Skeletal muscle tissue (tissue), 4 donors: ENCODE data around the gene PWWP2A. TPM values are rescaled to one million over a fixed set of nuclear protein-coding genes. Genes with fewer than 3 reads are reported as not detected.
"Not testable (repeated sequence)": the region's sequence is repeated elsewhere in the genome, so short reads cannot be mapped to it uniquely, and the experiment has no call there.

Experiments used
- H3K27ac ChIP-seq: one replicate; pipeline ENCODE4 v1.7.0; 2013; ENCODE audit warnings: mild to moderate bottlenecking, low read depth, low read length, inconsistent platforms
- H3K27me3 ChIP-seq, 3 donors: one replicate each; pipeline ENCODE4 v1.7.0; 2013; ENCODE audit warnings: low read length in 3 of 3; ENCODE audit not compliant: control insufficient read depth in 3 of 3, insufficient read depth in 3 of 3
- H3K36me3 ChIP-seq, 3 donors: one replicate each; pipeline ENCODE4 v1.7.0; 2013; ENCODE audit warnings: low read length in 3 of 3; ENCODE audit not compliant: control insufficient read depth in 3 of 3, insufficient read depth in 3 of 3
- H3K4me1 ChIP-seq, 3 donors: one replicate each; pipeline ENCODE4 v1.7.0; 2013; ENCODE audit warnings: low read length in 3 of 3, mild to moderate bottlenecking in 3 of 3; ENCODE audit not compliant: control insufficient read depth in 3 of 3, insufficient read depth in 3 of 3
- H3K4me3 ChIP-seq, 3 donors: one replicate each; pipeline ENCODE4 v1.7.0; 2013; ENCODE audit warnings: low read length in 3 of 3
- H3K9ac ChIP-seq, 3 donors: one replicate each; pipeline ENCODE4 v1.7.0; 2013; ENCODE audit warnings: low read length in 3 of 3, mild to moderate bottlenecking in 3 of 3, moderate library complexity in 2 of 3, low read depth in 1 of 3
- H3K9me3 ChIP-seq, 3 donors: one replicate each; pipeline ENCODE4 v1.7.0; 2013; ENCODE audit warnings: low read length in 3 of 3; ENCODE audit not compliant: control insufficient read depth in 3 of 3
- total RNA-seq: library from RNA; depleted of rRNA; stranded (reverse); fragments of >200 nt; gene quantifications from one replicate; pipeline ENCODE4 v1.2.3, GENCODE V29; 2014
- donor health status: Osteomylitis.

The PWWP2A gene
- total RNA-seq, 1 donor from 2014 or later: 13.0 TPM

DNA sequence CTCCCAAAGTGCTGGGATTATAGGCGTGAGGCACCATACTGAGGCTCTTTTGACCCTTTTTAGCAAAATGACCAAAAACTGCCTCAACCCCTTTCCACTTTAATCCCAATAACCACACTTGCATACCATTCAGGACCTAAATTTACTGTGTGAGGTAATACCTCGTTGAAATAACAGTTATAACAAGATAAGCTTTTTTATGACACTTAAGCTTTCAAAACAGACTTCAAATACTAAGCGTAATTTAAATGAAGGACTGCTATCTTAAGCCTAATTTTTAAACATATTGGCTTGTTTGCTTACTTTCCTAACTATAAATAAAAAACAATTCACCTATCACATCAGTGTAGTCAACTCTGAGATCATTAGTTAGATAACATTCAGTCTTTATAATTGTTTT lies 37.8 kb downstream of the PWWP2A start:
- no peak overlapping the region for H3K27ac ChIP-seq
- H3K4me3 ChIP-seq: no peak overlapping the region
- no peak overlapping the region for H3K9ac ChIP-seq
- no peaks in the 10 kb centered on the region for H3K9me3 ChIP-seq
- H3K27me3 ChIP-seq: no peaks in the 10 kb centered on the region
- peaks cover 2 to 15% (median 7%) of the 10 kb centered on the region in 3 donors for H3K36me3 ChIP-seq
- H3K4me1 ChIP-seq: peaks cover 0 to 5% (median 3%) of the 10 kb centered on the region in 3 donors

DNA sequence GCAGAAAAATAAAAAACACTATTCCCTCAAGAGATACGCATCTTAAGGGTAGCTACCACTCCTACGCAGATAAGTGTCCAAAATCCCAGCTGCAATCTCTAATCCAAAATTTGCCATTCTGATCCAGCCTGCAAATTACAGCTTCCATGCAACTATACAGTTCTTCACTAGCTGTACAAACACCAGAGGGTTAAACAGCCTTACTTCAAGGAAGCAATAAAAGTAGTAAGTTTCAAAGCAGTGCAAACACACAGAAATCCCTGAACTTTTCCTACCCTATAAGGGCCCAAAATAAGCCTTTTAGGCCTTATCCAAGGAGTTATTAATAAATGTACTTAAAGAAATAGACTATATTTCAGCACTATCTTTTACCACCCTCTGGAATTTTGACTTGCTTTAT lies 39.5 kb downstream of the PWWP2A start:
- no peak overlapping the region for H3K27ac ChIP-seq
- peaks cover 0 to 5% (median 3%) of the 10 kb centered on the region in 3 donors for H3K4me1 ChIP-seq
- no peak overlapping the region for H3K4me3 ChIP-seq
- no peaks in the 10 kb centered on the region for H3K27me3 ChIP-seq
- no peaks in the 10 kb centered on the region for H3K9me3 ChIP-seq
- H3K36me3 ChIP-seq: peaks cover 2 to 15% (median 7%) of the 10 kb centered on the region in 3 donors
- no peak overlapping the region for H3K9ac ChIP-seq

DNA sequence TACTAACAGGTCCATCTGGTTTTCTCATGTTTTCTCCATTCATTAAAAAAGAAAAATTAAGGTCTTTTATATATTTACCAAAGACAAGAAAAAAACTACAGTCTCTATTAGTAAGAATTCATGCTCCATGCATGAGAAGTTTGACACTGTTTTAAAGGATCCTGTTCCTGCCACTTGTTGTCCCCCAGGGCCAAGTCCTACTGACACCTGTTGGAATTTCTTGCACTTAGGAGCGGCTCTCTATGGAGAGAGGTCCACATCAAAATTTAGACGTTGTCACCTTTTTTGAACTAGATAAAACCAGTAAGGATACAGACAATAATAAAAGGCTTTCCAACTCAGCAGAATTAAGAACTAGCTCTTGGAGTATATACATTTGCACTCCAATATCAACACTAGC lies 42.3 kb downstream of the PWWP2A start:
- H3K4me3 ChIP-seq: no peak overlapping the region
- peaks cover 2 to 12% (median 7%) of the 10 kb centered on the region in 3 donors for H3K36me3 ChIP-seq
- no peaks in the 10 kb centered on the region for H3K9me3 ChIP-seq
- H3K9ac ChIP-seq: no peak overlapping the region
- H3K27me3 ChIP-seq: no peaks in the 10 kb centered on the region
- no peaks in the 10 kb centered on the region for H3K4me1 ChIP-seq
- no peak overlapping the region for H3K27ac ChIP-seq

DNA sequence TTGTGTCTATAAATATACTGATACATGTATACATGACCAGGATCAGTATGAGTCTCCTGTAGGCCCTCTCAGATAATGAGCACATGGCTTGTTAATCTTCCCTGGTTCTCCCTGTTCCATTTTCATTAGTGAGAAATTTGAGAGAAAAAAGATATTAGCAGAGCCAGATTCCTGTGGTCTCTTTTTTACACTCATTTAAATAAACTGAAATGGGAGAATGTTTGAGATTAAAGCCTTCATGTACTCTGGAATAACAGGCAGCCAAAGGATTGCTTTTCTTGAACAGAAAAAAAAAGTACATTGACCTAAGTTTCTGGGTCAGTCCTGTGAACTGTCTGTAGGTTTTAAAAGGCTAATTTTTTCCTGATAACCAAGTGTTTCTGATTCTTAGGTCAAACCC lies 44.2 kb downstream of the PWWP2A start:
- Histone ChIP-seq H3K27me3 (no peaks in the 10 kb centered on the region), H3K4me3 (no peak overlapping the region), H3K4me1 (peaks cover 0 to 5% (median 0%) of the 10 kb centered on the region in 3 donors), H3K9me3 (no peaks in the 10 kb centered on the region), H3K9ac (no peak overlapping the region), H3K36me3 (peaks cover 2 to 12% (median 7%) of the 10 kb centered on the region in 3 donors), H3K27ac (no peak overlapping the region)

DNA sequence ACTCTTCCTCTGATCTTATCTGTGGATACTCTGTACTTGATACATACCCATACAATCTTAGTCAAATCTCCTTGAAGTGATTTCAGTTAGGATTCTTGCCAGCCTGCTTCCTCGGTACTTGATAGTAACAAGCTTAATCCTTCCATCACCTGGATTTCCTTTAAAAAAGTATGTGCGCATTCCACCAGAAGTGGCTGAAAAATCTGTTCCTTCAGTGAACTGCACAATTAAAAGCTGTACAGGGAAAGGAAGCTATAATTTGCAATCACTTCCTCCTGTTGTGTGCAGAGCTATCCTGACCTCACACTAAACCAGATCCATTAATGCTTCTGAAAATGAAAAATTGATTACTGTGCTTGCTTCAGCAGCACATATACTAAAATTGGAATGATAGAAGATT lies 47.3 kb downstream of the PWWP2A start:
- H3K4me1 ChIP-seq: peaks cover 0 to 5% (median 0%) of the 10 kb centered on the region in 3 donors
- no peaks in the 10 kb centered on the region for H3K9me3 ChIP-seq
- no peak overlapping the region for H3K27ac ChIP-seq
- H3K27me3 ChIP-seq: no peaks in the 10 kb centered on the region
- H3K4me3 ChIP-seq: no peak overlapping the region
- no peak overlapping the region for H3K9ac ChIP-seq
- peaks cover 0 to 4% (median 0%) of the 10 kb centered on the region in 3 donors for H3K36me3 ChIP-seq

DNA sequence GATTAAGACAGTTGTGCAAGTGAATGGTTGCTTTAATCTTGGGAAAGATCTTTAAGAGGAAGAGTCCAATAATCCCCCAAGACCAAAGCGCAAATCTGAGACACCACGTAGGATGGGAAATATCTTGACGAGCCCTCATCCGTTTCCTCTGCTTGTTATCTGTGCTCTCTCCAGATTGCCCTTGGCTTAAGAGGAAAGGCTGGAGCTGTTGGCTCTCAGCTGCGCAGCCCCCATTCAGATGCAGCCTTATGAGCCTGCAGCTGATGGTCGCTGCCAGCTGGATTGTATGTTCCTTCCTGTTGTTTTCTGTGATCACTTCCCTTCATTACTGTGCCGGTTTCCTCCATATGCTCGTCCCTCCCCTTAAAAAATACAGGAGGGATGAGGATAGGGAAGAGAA lies 47.7 kb downstream of the PWWP2A start:
- Histone ChIP-seq H3K4me3 (no peak overlapping the region), H3K9ac (no peak overlapping the region), H3K27me3 (no peaks in the 10 kb centered on the region), H3K9me3 (no peaks in the 10 kb centered on the region), H3K27ac (no peak overlapping the region), H3K4me1 (peaks cover 0 to 5% (median 0%) of the 10 kb centered on the region in 3 donors), H3K36me3 (peaks cover 0 to 6% (median 0%) of the 10 kb centered on the region in 3 donors)

DNA sequence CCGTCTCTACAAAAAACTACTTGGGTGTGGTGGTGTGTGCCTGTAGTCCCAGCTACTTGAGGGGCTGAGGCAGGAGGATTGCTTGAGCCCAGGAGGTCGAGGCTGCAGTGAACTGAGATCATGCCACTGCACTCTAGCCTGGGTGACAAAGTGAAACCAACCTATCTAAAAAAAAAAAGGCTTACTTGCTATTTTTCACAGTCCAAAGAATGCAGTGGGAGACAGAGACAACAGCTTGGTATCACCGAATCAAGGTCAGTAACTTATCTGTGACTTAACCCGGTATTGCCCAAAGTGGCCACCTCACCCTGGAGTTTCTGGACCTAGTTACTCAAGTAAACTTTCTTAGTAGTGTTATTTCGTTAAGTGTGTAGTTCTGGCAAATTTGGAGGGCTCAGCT lies 50.1 kb downstream of the PWWP2A start:
- H3K27me3 ChIP-seq, H3K9me3 ChIP-seq, H3K27ac ChIP-seq, H3K4me1 ChIP-seq, H3K9ac ChIP-seq, H3K4me3 ChIP-seq: not testable (repeated sequence)
- H3K36me3 ChIP-seq: peaks cover 6 to 20% (median 11%) of the 10 kb centered on the region in 3 donors

DNA sequence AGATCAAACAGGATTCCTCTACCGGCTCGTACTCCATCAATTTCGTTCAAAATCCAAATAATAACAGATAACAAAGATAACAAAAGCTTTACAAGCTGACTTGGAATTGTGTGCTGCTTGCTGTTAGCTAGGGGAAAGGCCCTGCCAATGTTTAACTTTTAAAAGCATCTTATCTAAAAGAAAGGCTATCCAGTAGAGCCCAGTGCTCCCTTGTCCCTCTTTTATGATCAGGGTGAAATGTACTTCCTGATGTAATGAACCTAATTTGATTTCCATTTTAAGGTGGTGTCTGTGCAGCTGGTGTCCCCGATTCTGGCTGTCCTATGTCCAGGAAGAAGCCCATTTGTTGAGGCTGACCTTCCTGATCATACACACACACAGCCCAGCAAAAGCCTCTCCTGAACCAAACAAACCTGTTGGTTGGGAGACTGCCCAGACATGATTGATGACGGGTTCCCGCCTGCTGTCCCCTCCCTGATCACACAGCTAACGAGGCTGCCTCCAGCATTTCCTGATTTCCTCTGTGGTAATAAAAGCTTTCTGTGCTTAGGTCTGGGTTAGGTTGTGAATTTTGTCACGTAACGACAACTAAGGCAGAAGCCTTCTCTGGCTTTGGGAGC lies 54.1 kb downstream of the PWWP2A start:
- no peaks in the 10 kb centered on the region for H3K4me1 ChIP-seq
- no peaks in the 10 kb centered on the region for H3K27me3 ChIP-seq
- H3K4me3 ChIP-seq: no peak overlapping the region
- no peak overlapping the region for H3K27ac ChIP-seq
- H3K9ac ChIP-seq: no peak overlapping the region
- H3K9me3 ChIP-seq: no peaks in the 10 kb centered on the region
- H3K36me3 ChIP-seq: peaks cover 14 to 43% (median 33%) of the 10 kb centered on the region in 3 donors

DNA sequence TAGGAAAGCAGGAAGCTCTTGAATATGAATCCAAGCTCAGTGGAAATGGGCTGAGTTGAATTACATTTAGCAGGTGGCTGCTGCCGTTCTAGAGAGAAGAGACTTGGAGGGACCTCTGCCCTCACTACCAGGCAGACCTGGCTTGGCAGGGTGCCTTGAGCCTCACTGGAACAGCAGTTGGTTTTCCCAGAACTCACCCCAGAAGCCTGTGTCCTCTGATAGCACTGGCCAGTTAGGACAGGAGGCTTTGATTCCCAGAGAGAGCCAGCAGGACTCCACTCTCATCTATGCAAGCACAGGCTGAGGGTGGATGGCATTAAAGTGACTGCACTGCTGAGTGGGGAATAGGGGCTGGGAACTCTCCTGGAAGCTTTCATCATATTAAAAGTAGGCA lies 54.8 kb downstream of the PWWP2A start:
- Histone ChIP-seq H3K27ac (no peak overlapping the region), H3K4me3 (no peak overlapping the region), H3K9me3 (no peaks in the 10 kb centered on the region), H3K4me1 (no peaks in the 10 kb centered on the region), H3K27me3 (no peaks in the 10 kb centered on the region), H3K36me3 (peaks cover 16 to 48% (median 37%) of the 10 kb centered on the region in 3 donors), H3K9ac (no peak overlapping the region)

DNA sequence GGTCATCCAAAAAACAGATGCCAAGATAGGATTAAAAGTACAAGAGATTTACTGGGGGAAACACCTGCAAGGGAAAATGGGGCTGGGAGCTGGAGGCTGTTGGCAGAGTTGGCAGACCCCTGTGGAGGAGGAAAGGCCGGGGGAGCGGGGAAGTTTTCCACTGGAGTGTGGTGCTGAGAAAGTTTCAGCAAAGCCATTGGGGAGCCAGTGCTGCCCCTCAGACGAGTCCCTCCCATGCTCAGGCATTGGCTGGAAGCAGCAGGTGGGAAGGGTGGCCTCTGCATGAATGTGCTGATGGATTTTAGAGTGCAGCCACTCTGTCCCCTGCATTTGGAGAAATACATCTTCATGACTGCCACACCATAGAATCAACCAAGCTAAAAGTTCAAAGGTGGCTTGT lies 57.5 kb downstream of the PWWP2A start:
- Histone ChIP-seq H3K36me3 (peaks cover 16 to 54% (median 50%) of the 10 kb centered on the region in 3 donors), H3K4me1 (no peaks in the 10 kb centered on the region), H3K27ac (no peak overlapping the region), H3K9me3 (no peaks in the 10 kb centered on the region), H3K27me3 (no peaks in the 10 kb centered on the region), H3K9ac (no peak overlapping the region), H3K4me3 (no peak overlapping the region)
